Effector memory CD8-positive, alpha-beta T cell (primary cell): ENCODE results near the gene GGT1.
"Not testable (repeated sequence)": the region's sequence is repeated elsewhere in the genome, so short reads cannot be mapped to it uniquely, and the experiment has no call there.

Experiments used
- ATAC-seq: fragments of 150-1000 bp; cut with Tn5 transposase; replicated peaks from 2 replicates; pipeline ENCODE4 v1.10.0; 2021; ENCODE audit warnings: mild to moderate bottlenecking, moderate library complexity
- DNase-seq, 3 experiments: peaks; one replicate each; pipeline ENCODE4 v3.0.0; 2021
- H3K27ac Mint-ChIP-seq, 2 donors: one replicate each; pipeline ENCODE4 v1.8.0; 2022; ENCODE audit warnings: mild to moderate bottlenecking in 2 of 2, mixed read lengths in 2 of 2, moderate library complexity in 2 of 2
- H3K27me3 Mint-ChIP-seq, 2 donors: one replicate each; pipeline ENCODE4 v1.8.0; 2022; ENCODE audit warnings: mixed read lengths in 2 of 2
- H3K36me3 Mint-ChIP-seq: one replicate; pipeline ENCODE4 v1.8.0; 2022; ENCODE audit warnings: mild to moderate bottlenecking, moderate library complexity, mixed read lengths; ENCODE audit not compliant: insufficient read depth
- H3K4me1 Mint-ChIP-seq, 2 donors: one replicate each; pipeline ENCODE4 v1.8.0; 2022; ENCODE audit warnings: low read depth in 2 of 2, mixed read lengths in 2 of 2
- H3K4me3 Mint-ChIP-seq, 2 donors: one replicate each; pipeline ENCODE4 v1.8.0; 2022; ENCODE audit warnings: mild to moderate bottlenecking in 2 of 2, mixed read lengths in 2 of 2, moderate library complexity in 2 of 2
- H3K9me3 Mint-ChIP-seq, 2 donors: one replicate each; pipeline ENCODE4 v1.8.0; 2022; ENCODE audit warnings: mixed read lengths in 2 of 2

GGT1 gene

GRCh38 chr22:24622596-24622995 lies 19.6 kb downstream of the GGT1 start:
- not testable (repeated sequence) for H3K4me1 Mint-ChIP-seq, ATAC-seq, DNase-seq, H3K4me3 Mint-ChIP-seq, H3K27me3 Mint-ChIP-seq, H3K36me3 Mint-ChIP-seq, H3K9me3 Mint-ChIP-seq
- peak overlapping the region in 1 of 2 donors; percentile 65 for H3K27ac Mint-ChIP-seq

GRCh38 chr22:24627911-24628310 lies 24.9 kb downstream of the GGT1 start:
- not testable (repeated sequence) for H3K36me3 Mint-ChIP-seq, H3K27me3 Mint-ChIP-seq, H3K4me1 Mint-ChIP-seq, H3K4me3 Mint-ChIP-seq, H3K9me3 Mint-ChIP-seq, DNase-seq, ATAC-seq, H3K27ac Mint-ChIP-seq

- not testable (repeated sequence) for H3K36me3 Mint-ChIP-seq, H3K27me3 Mint-ChIP-seq, H3K9me3 Mint-ChIP-seq, H3K4me1 Mint-ChIP-seq, H3K4me3 Mint-ChIP-seq, H3K27ac Mint-ChIP-seq, DNase-seq, ATAC-seq
Measured at GRCh38 chr22:24629069-24629468, 26.1 kb downstream of the GGT1 start.

GRCh38 chr22:24630812-24631427 lies 27.9 kb downstream of the GGT1 start:
- DNase-seq, H3K9me3 Mint-ChIP-seq, H3K27me3 Mint-ChIP-seq, ATAC-seq, H3K36me3 Mint-ChIP-seq, H3K4me3 Mint-ChIP-seq: not testable (repeated sequence)
- Mint-ChIP-seq H3K4me1 (peaks cover 16 to 17% of the 10 kb centered on the region in 2 donors), H3K27ac (peak overlapping the region in 1 of 2 donors; percentile 49)

- not testable (repeated sequence) for ATAC-seq, H3K9me3 Mint-ChIP-seq, H3K27ac Mint-ChIP-seq, H3K36me3 Mint-ChIP-seq, DNase-seq, H3K4me3 Mint-ChIP-seq, H3K27me3 Mint-ChIP-seq
- H3K4me1 Mint-ChIP-seq, result peaks cover 17% of the 10 kb centered on the region in 2 donors
Measured at GRCh38 chr22:24631430-24632122, 28.6 kb downstream of the GGT1 start.

- H3K27me3 Mint-ChIP-seq, H3K9me3 Mint-ChIP-seq, ATAC-seq, H3K4me3 Mint-ChIP-seq, DNase-seq, H3K36me3 Mint-ChIP-seq: not testable (repeated sequence)
- Mint-ChIP-seq H3K4me1 (peaks cover 17% of the 10 kb centered on the region in 2 donors), H3K27ac (peak overlapping the region in 1 of 2 donors; percentile 1)
Measured at GRCh38 chr22:24632642-24633041, 29.6 kb downstream of the GGT1 start.

- H3K9me3 Mint-ChIP-seq, DNase-seq, H3K36me3 Mint-ChIP-seq, H3K27me3 Mint-ChIP-seq, ATAC-seq: not testable (repeated sequence)
- Mint-ChIP-seq H3K4me1 (peaks cover 17% of the 10 kb centered on the region in 2 donors), H3K27ac (peak overlapping the region; percentile 1 to 65), H3K4me3 (peak overlapping the region in 1 of 2 donors; percentile 3)
Measured at GRCh38 chr22:24633231-24634023, 30.4 kb downstream of the GGT1 start.

GRCh38 chr22:24634776-24635389 lies 31.9 kb downstream of the GGT1 start:
- not testable (repeated sequence) for DNase-seq, H3K36me3 Mint-ChIP-seq, H3K27me3 Mint-ChIP-seq, ATAC-seq, H3K9me3 Mint-ChIP-seq
- Mint-ChIP-seq H3K4me3 (peak overlapping the region in 1 of 2 donors; percentile 67), H3K4me1 (peaks cover 17% of the 10 kb centered on the region in 2 donors), H3K27ac (peak overlapping the region; percentile 80 to 83)

GRCh38 chr22:24636513-24636912 lies 33.5 kb downstream of the GGT1 start:
- H3K4me1 Mint-ChIP-seq, result peaks cover 17% of the 10 kb centered on the region in 2 donors
- not testable (repeated sequence) for H3K9me3 Mint-ChIP-seq, DNase-seq, H3K36me3 Mint-ChIP-seq, H3K4me3 Mint-ChIP-seq, H3K27me3 Mint-ChIP-seq, ATAC-seq, H3K27ac Mint-ChIP-seq

- H3K36me3 Mint-ChIP-seq, DNase-seq, ATAC-seq, H3K4me1 Mint-ChIP-seq, H3K27ac Mint-ChIP-seq, H3K9me3 Mint-ChIP-seq, H3K4me3 Mint-ChIP-seq, H3K27me3 Mint-ChIP-seq: not testable (repeated sequence)
Measured at GRCh38 chr22:24642307-24642706, 39.3 kb downstream of the GGT1 start.

GRCh38 chr22:24644409-24644808 lies 41.4 kb downstream of the GGT1 start:
- H3K4me1 Mint-ChIP-seq, H3K27me3 Mint-ChIP-seq, H3K4me3 Mint-ChIP-seq, H3K9me3 Mint-ChIP-seq, ATAC-seq, H3K36me3 Mint-ChIP-seq, H3K27ac Mint-ChIP-seq, DNase-seq: not testable (repeated sequence)

- not testable (repeated sequence) for ATAC-seq, H3K4me1 Mint-ChIP-seq, H3K27me3 Mint-ChIP-seq, DNase-seq, H3K27ac Mint-ChIP-seq, H3K4me3 Mint-ChIP-seq, H3K9me3 Mint-ChIP-seq, H3K36me3 Mint-ChIP-seq
Measured at GRCh38 chr22:24645408-24646399, 42.7 kb downstream of the GGT1 start.
